Natural killer cell (primary cell): ENCODE measurements around the gene KAZN. TPM values are rescaled to one million over a fixed set of nuclear protein-coding genes. Genes with fewer than 3 reads are reported as not detected.
A peak's percentile ranks its signal among the peaks of the same experiment; 100 is the strongest.

Source experiments
- ATAC-seq, 3 donors: fragments of 150-1000 bp in 2 of 3; fragments of 200-7000 bp in 1 of 3; cut with Tn5 transposase; 1 replicate in 1 of 3; 2 replicates in 2 of 3; pipeline ENCODE4 v1.10.0; 2021; ENCODE audit warnings: mild to moderate bottlenecking in 2 of 3, moderate library complexity in 2 of 3
- DNase-seq, 2 donors: peaks; one replicate each; pipeline versions ENCODE4 v3.0.0 to v3.0.0-alpha.2; 2013 to 2021; ENCODE audit warnings: mixed read lengths in 1 of 2
- H3K27ac ChIP-seq: one replicate; pipeline ENCODE4 v1.5.1; 2013; ENCODE audit warnings: mild to moderate bottlenecking, low read length
- H3K27me3 ChIP-seq: one replicate; pipeline ENCODE4 v1.6.1; 2013; ENCODE audit warnings: low read length; ENCODE audit not compliant: control insufficient read depth, insufficient read depth
- H3K36me3 ChIP-seq: one replicate; pipeline ENCODE4 v1.6.1; 2013; ENCODE audit warnings: low read length; ENCODE audit not compliant: control insufficient read depth, insufficient read depth
- H3K4me1 ChIP-seq: one replicate; pipeline ENCODE4 v1.6.1; 2013; ENCODE audit warnings: low read length; ENCODE audit not compliant: control insufficient read depth, insufficient read depth
- H3K4me3 ChIP-seq: one replicate; pipeline ENCODE4 v1.5.1; 2013; ENCODE audit warnings: low read length
- H3K9me3 ChIP-seq: one replicate; pipeline ENCODE4 v1.6.1; 2013; ENCODE audit warnings: low read length; ENCODE audit not compliant: control insufficient read depth, insufficient read depth
- H3K27ac Mint-ChIP-seq, 2 donors: one replicate each; pipeline ENCODE4 v1.8.0; 2022; ENCODE audit warnings: mild to moderate bottlenecking in 2 of 2, mixed read lengths in 2 of 2, moderate library complexity in 1 of 2
- H3K27me3 Mint-ChIP-seq, 2 donors: one replicate each; pipeline ENCODE4 v1.8.0; 2022; ENCODE audit warnings: low read depth in 2 of 2, mixed read lengths in 2 of 2
- H3K36me3 Mint-ChIP-seq: one replicate; pipeline ENCODE4 v1.8.0; 2022; ENCODE audit warnings: mixed read lengths
- H3K4me1 Mint-ChIP-seq, 2 donors: one replicate each; pipeline ENCODE4 v1.8.0; 2022; ENCODE audit warnings: mixed read lengths in 2 of 2
- H3K4me3 Mint-ChIP-seq: one replicate; pipeline ENCODE4 v1.8.0; 2022; ENCODE audit warnings: mild to moderate bottlenecking, moderate library complexity, mixed read lengths
- H3K9me3 Mint-ChIP-seq, 2 donors: one replicate each; pipeline ENCODE4 v1.8.0; 2022; ENCODE audit warnings: mixed read lengths in 2 of 2
- CTCF ChIP-seq: fragments of 200-600 bp; IDR thresholded peaks from one replicate; pipeline ENCODE4 v1.8.0; 2022; ENCODE audit warnings: antibody characterized with exemption
- WGBS: methylation state at CpG from one replicate; pipeline ENCODE4 v1.1.7; 2013; ENCODE audit warnings: missing lambda C conversion rate; ENCODE audit not compliant: insufficient coverage; 5-methylcytosine and 5-hydroxymethylcytosine counted together
- intact Hi-C: fragments of 100-400 bp; cut with micrococcal nuclease; formaldehyde crosslinking; loops from one replicate; pipeline ENCODE4 v1.14.2; 2022
- total RNA-seq, 4 donors: library from RNA; stranded (reverse); fragments of 120-200 nt in 1 of 4; gene quantifications; one replicate each; pipeline versions ENCODE4 v1.2.3 to v1.2.4, GENCODE V29; 2013 to 2022

Gene KAZN
- total RNA-seq, 3 donors from 2014 or later (not counting 1 experiment from before 2014, with no cell fraction given): 1.2 to 2.0 (median 1.7) TPM

GRCh38 chr1:14956579-14957195 lies 358.2 kb downstream of the KAZN start:
- DNase-seq (no peak), ATAC-seq (no peak)
- H3K4me3 ChIP-seq: no peak overlapping the region
- no peaks in the 10 kb centered on the region for H3K4me1 ChIP-seq
- H3K36me3 ChIP-seq: no peaks in the 10 kb centered on the region
- no peaks in the 10 kb centered on the region for H3K9me3 ChIP-seq
- no peaks in the 10 kb centered on the region for H3K36me3 Mint-ChIP-seq
- no peak overlapping the region for H3K4me3 Mint-ChIP-seq
- no peaks in the 10 kb centered on the region for H3K9me3 Mint-ChIP-seq
- H3K27me3 ChIP-seq: no peaks in the 10 kb centered on the region
- intact Hi-C loops: no loop called here
- H3K27ac Mint-ChIP-seq: no peak overlapping the region
- 95% methylated on average over 11 of the region's 11 CpGs for WGBS
- no peak for TF ChIP-seq CTCF
- no peak overlapping the region for H3K27ac ChIP-seq
- no peaks in the 10 kb centered on the region for H3K4me1 Mint-ChIP-seq
- H3K27me3 Mint-ChIP-seq: no peaks in the 10 kb centered on the region

GRCh38 chr1:14957375-14958098 lies 359.1 kb downstream of the KAZN start:
- Mint-ChIP-seq H3K4me1 (no peaks in the 10 kb centered on the region), H3K27me3 (no peaks in the 10 kb centered on the region), H3K27ac (peak overlapping the region in 1 of 2 donors; percentile 14), H3K9me3 (no peaks in the 10 kb centered on the region), H3K4me3 (no peak overlapping the region), H3K36me3 (no peaks in the 10 kb centered on the region)
- H3K9me3 ChIP-seq: no peaks in the 10 kb centered on the region
- DNase-seq (no peak), ATAC-seq (no peak)
- H3K27ac ChIP-seq: no peak overlapping the region
- no peaks in the 10 kb centered on the region for H3K4me1 ChIP-seq
- no peaks in the 10 kb centered on the region for H3K36me3 ChIP-seq
- no peak for TF ChIP-seq CTCF
- 92% methylated on average over 33 of the region's 33 CpGs for WGBS
- no peak overlapping the region for H3K4me3 ChIP-seq
- H3K27me3 ChIP-seq: no peaks in the 10 kb centered on the region
- intact Hi-C loops: no loop called here

- ATAC-seq: no peak
- Mint-ChIP-seq H3K27ac (no peak overlapping the region), H3K4me3 (no peak overlapping the region), H3K4me1 (no peaks in the 10 kb centered on the region), H3K36me3 (no peaks in the 10 kb centered on the region), H3K27me3 (no peaks in the 10 kb centered on the region), H3K9me3 (no peaks in the 10 kb centered on the region)
- Histone ChIP-seq H3K36me3 (no peaks in the 10 kb centered on the region), H3K27ac (no peak overlapping the region), H3K9me3 (no peaks in the 10 kb centered on the region), H3K4me3 (no peak overlapping the region), H3K4me1 (no peaks in the 10 kb centered on the region), H3K27me3 (no peaks in the 10 kb centered on the region)
- intact Hi-C loops: no loop called here
- TF ChIP-seq CTCF: no peak
- WGBS: 85% methylated on average over 19 of the region's 19 CpGs
- no peak for DNase-seq
Observed at GRCh38 chr1:14958249-14959058, 360.0 kb downstream of the KAZN start.
